ENCODE results near the gene CNP. TPM values are rescaled to one million over a fixed set of nuclear protein-coding genes. Genes with fewer than 3 reads are reported as not detected.
A peak's percentile ranks its signal among the peaks of the same experiment; 100 is the strongest.

Gene CNP
- total and polyA plus RNA-seq, 10 of the 15 experiments (the other 5 are each of a cell fraction or from before 2014, with no cell fraction given), result 1.8 to 60.7 (median 31.4) TPM

- peak; percentile 35; the same call in 1 of the 2 replicates for TF ChIP-seq EED (IDR thresholded peaks at IDR 0.05; ENCODE audit: low read depth)
- TF ChIP-seq, protein P1, sequence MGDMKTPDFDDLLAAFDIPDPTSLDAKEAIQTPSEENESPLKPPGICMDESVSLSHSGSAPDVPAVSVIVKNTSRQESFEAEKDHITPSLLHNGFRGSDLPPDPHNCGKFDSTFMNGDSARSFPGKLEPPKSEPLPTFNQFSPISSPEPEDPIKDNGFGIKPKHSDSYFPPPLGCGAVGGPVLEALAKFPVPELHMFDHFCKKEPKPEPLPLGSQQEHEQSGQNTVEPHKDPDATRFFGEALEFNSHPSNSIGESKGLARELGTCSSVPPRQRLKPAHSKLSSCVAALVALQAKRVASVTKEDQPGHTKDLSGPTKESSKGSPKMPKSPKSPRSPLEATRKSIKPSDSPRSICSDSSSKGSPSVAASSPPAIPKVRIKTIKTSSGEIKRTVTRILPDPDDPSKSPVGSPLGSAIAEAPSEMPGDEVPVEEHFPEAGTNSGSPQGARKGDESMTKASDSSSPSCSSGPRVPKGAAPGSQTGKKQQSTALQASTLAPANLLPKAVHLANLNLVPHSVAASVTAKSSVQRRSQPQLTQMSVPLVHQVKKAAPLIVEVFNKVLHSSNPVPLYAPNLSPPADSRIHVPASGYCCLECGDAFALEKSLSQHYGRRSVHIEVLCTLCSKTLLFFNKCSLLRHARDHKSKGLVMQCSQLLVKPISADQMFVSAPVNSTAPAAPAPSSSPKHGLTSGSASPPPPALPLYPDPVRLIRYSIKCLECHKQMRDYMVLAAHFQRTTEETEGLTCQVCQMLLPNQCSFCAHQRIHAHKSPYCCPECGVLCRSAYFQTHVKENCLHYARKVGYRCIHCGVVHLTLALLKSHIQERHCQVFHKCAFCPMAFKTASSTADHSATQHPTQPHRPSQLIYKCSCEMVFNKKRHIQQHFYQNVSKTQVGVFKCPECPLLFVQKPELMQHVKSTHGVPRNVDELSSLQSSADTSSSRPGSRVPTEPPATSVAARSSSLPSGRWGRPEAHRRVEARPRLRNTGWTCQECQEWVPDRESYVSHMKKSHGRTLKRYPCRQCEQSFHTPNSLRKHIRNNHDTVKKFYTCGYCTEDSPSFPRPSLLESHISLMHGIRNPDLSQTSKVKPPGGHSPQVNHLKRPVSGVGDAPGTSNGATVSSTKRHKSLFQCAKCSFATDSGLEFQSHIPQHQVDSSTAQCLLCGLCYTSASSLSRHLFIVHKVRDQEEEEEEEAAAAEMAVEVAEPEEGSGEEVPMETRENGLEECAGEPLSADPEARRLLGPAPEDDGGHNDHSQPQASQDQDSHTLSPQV (IDR thresholded peaks at IDR 0.05), result no peak
- peak; percentile 59 for TF ChIP-seq SP1 (IDR thresholded peaks at IDR 0.05; ENCODE audit: low read depth, low read length)
- no peak for TF ChIP-seq TBL1XR1 (IDR thresholded peaks at IDR 0.05; ENCODE audit: low read depth, low read length)
- TF ChIP-seq CHD1 (IDR thresholded peaks at IDR 0.05; ENCODE audit: low read depth, low read length), result no peak
- 0 out of 2 replicates have a peak, but pooled peaks have one; percentile 21 for TF ChIP-seq SPI1 (IDR thresholded peaks at IDR 0.05; ENCODE audit: borderline replicate concordance, insufficient read depth, low read depth, low read length)
- TF ChIP-seq RELA (IDR thresholded peaks at IDR 0.05; ENCODE audit: borderline replicate concordance, partially characterized antibody), result peak; percentile 18
- peak; percentile 72; the same call in 1 of the 2 replicates for TF ChIP-seq SMAD5 (IDR thresholded peaks at IDR 0.05; ENCODE audit: low read depth)
- TF ChIP-seq TARDBP (IDR thresholded peaks at IDR 0.05; ENCODE audit: borderline replicate concordance), result peak; percentile 59; the same call in 1 of the 2 replicates
- peak; percentile 79 for TF ChIP-seq MXI1 (IDR thresholded peaks at IDR 0.05; ENCODE audit: low read depth, low read length)
- TF ChIP-seq CREM (IDR thresholded peaks at IDR 0.05; ENCODE audit: low read depth), result peak; percentile 78
- TF ChIP-seq HDAC6 (IDR thresholded peaks at IDR 0.05; ENCODE audit: unreplicated experiment), result peak; percentile 23
- peak; percentile 46; the same call in 1 of the 2 replicates for TF ChIP-seq TCF3 (IDR thresholded peaks at IDR 0.05; ENCODE audit: borderline replicate concordance, insufficient read depth, low read depth, low read length)
- no peak for TF ChIP-seq NR2C2 (IDR thresholded peaks at IDR 0.05; ENCODE audit: borderline replicate concordance, control insufficient read depth, insufficient read length, low read depth)
- peak; percentile 99 for TF ChIP-seq TAF1 (IDR thresholded peaks at IDR 0.05; ENCODE audit: borderline replicate concordance, low read depth, low read length)
- no peak for TF ChIP-seq IRF3 (IDR thresholded peaks at IDR 0.05)
- TF ChIP-seq CBX5 (IDR thresholded peaks at IDR 0.05; ENCODE audit: low read depth), result no peak; the same call in 1 of the 2 replicates
- peak; percentile 79; the same call in 1 of the 2 replicates for TF ChIP-seq NBN (IDR thresholded peaks at IDR 0.05)
- TF ChIP-seq ZBTB33 (IDR thresholded peaks at IDR 0.05), result no peak
- peak; percentile 69; the same call in 1 of the 2 replicates for TF ChIP-seq DPF2 (IDR thresholded peaks at IDR 0.05)
- TF ChIP-seq FOXM1 (IDR thresholded peaks at IDR 0.05; ENCODE audit: low read depth, low read length), result no peak
- no peak for TF ChIP-seq HDAC2 (IDR thresholded peaks at IDR 0.05)
These were observed 50.6 kb downstream of the CNP start, which contains the start of gene DNAJC7 (continued) for GRCh38 chr17:42016941-42017865.
